ENCODE measurements around the gene TMEM187. TPM values are rescaled to one million over a fixed set of nuclear protein-coding genes. Genes with fewer than 3 reads are reported as not detected.

The TMEM187 gene
- total RNA-seq, 4 donors from 2014 or later, result 2.0 to 10.0 (median 6.1) TPM

DNA sequence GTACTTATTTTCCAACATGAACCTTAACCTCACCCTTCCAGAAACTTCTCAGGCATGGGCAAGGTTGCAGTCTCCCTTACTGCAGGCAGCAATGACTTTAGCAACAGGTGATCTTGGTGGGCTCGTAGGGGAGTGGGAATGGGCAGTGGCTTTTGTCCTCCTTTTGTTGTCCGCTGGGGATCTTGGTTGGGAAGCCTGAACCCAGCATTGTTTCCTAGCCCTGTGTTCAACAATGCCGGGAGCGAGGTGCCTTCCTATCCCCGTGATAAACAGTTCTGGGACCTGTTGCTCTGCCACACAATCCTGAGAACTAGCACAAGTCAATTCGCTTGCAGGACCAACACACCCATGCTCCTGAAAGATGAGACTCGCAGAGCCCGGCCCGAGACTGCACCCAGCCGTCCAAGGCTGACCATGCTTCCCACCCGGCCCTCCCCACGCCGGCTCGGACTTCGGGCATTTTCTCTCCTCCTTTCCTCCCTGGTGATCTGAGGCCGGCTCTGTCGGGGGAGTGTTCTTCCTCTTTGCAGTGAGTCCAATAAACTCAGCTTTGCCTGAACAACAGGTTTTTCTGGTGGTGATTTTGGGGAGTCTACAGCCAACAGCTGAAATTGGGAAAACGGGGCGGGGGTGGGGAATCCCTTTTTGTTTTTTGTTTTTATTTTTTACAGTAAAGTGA, 26.9 kb downstream of the TMEM187 start:
- TF ChIP-seq, protein P1, sequence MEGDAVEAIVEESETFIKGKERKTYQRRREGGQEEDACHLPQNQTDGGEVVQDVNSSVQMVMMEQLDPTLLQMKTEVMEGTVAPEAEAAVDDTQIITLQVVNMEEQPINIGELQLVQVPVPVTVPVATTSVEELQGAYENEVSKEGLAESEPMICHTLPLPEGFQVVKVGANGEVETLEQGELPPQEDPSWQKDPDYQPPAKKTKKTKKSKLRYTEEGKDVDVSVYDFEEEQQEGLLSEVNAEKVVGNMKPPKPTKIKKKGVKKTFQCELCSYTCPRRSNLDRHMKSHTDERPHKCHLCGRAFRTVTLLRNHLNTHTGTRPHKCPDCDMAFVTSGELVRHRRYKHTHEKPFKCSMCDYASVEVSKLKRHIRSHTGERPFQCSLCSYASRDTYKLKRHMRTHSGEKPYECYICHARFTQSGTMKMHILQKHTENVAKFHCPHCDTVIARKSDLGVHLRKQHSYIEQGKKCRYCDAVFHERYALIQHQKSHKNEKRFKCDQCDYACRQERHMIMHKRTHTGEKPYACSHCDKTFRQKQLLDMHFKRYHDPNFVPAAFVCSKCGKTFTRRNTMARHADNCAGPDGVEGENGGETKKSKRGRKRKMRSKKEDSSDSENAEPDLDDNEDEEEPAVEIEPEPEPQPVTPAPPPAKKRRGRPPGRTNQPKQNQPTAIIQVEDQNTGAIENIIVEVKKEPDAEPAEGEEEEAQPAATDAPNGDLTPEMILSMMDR (IDR thresholded peaks at IDR 0.05; ENCODE audit: low read depth), result no peak

DNA sequence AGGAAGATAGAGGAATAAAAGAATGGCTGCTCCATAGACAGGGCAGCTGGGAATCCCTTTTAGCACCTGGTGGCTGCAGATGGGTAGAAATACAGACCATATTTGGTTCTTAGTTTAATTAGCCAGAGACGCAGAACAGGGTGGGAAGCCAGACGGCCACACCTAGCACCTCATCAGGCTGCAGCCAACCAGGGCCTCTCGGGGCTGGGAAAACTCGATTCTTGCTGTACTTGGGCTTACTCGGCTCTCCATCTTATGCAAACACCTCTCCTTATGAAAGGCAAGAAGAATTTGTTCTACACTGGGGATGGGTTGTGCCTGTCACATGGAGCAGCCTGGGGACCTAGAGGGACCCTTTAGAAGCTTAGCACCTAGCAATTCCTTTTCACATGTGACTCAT, 27.5 kb downstream of the TMEM187 start:
- TF ChIP-seq, protein P1 (IDR thresholded peaks at IDR 0.05; ENCODE audit: low read depth), result no peak

DNA sequence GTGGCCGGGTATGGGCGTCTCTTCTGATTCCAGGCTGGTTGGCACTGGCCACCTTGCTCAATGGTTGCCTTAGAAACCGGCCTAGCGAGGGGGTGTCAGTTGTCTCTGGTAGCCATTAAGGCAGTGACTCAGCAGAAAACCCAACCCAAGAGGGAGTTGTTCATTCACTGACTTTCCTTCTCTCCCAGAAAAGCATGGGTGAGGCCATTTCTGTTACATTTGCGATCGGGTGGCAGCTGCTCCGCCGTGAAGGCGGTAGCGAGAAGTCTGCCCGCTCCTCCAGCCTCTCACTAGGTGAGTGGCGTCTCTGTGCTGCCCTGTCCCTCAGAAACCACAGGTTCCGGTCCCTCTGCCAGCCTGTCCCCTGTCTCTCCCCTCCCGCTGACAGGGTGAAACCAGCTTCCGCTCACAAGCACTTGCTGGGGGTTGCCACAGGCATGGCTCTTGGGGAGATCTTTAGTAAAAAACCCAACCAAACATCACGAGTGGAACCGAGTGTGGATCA, 29.7 kb downstream of the TMEM187 start:
- TF ChIP-seq, protein P1 (IDR thresholded peaks at IDR 0.05; ENCODE audit: low read depth), result no peak

DNA sequence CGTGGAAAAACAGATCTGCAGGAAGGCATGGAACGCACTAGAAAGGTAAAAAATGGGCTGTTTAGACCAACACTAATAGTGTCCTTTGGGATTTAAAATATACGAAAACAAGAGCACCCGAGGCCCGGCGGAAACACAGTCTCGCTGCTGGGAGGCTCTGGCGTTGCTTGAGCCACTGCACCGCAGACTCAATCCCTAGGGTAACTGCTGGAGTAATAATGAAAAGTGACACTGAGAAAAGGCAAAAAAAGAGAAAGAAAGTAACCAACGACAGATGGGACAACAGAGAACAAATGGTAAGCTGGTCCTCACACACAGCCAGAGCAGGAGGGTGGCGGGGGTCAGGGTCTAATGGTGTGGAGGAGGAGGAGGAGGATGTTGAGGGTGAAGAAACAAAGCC, 31.8 kb downstream of the TMEM187 start:
- TF ChIP-seq, protein P1 (IDR thresholded peaks at IDR 0.05; ENCODE audit: low read depth), result no peak

DNA sequence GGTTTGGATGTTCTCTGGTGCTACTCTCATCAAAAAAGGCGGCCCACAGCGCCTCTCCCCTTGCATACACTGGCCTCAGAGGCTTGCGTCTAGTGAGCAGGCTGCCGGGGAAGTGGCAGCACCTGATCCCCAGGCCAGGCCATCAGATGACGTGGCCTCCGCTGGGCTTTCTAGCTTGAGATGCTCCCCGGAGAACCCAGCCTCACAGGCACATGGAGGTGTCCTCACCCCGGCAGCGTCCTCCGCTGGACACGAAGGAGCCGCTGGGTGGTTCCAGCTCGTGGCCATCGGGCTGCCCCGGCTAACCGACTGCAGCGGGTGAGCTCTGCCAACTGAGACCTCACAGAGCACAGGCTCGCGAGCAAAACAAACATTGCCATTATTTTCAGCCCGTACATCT, 34.4 kb downstream of the TMEM187 start:
- TF ChIP-seq, protein P1 (IDR thresholded peaks at IDR 0.05; ENCODE audit: low read depth), result no peak

DNA sequence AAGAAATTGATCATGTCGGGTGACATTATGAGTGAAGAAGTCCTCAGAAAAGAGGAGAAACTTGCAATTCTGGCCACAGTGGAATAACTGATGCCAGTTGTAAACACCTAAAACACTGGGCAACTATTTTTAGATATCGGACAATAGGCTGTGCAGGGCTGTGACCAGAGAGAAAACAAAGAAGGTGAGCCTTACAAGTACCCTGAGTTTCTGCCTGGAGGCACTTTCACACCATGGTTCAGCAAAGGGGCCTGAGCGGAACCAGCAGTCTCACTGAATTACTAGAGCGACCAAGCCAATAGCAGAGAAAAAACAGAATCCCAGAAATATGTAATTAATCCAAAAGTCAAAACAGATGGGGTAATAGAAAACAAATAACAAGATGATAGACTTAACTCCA, 36.0 kb downstream of the TMEM187 start:
- TF ChIP-seq, protein P1 (IDR thresholded peaks at IDR 0.05; ENCODE audit: low read depth), result no peak

DNA sequence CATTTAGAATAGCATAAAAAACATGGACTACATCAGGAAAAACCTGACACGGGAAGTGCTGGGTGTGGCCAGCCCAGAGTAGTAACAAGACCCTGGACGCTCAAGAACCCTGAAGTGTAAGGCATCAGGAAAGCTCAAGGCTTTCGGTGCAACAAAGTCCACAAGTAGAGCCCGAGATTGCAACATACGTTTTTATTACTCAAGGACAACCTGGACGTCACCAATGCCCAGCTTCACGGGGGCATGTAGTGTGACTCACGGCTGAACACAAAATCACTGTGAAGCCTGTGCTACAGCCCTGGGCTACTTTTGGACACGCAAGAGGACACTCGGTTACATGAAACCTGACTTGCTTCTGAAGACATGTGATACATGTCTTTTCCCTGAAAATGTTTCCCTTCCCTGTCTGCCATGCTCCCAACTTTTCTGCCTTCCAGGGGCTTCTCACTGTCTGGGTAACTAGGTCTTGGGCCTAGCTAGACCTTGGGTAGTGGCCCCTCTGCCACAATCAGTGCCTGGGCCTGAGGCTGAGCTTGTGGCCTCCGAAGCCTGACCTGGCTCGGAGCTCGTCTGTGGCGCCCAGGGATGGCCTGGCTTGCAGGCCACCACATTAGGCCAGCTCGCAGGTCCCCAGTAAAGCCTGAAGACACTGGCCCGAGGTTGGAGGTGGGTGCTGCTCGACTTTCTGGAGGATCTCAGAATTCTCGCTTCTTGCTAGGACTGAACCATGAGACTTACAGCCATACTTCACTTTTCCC, 38.0 kb downstream of the TMEM187 start:
- TF ChIP-seq, protein P1 (IDR thresholded peaks at IDR 0.05; ENCODE audit: low read depth), result no peak
